T-cell (primary cell): ENCODE measurements around the gene KATNIP. TPM values are rescaled to one million over a fixed set of nuclear protein-coding genes. Genes with fewer than 3 reads are reported as not detected.

Source experiments
- ATAC-seq, 4 experiments: fragments of 200-7000 bp in 3 of 4; fragments of 150-1000 bp in 1 of 4; cut with Tn5 transposase; replicated peaks in 1 of 4; 1 replicate in 3 of 4; 2 replicates in 1 of 4; pipeline ENCODE4 v1.10.0; 2021; ENCODE audit warnings: moderate library complexity in 3 of 4, mild to moderate bottlenecking in 2 of 4, moderate number of reproducible peaks in 1 of 4
- CTCF ChIA-PET, 2 donors: fragments of 300-600 bp; sonication (Branson Sonifier 250); formaldehyde crosslinking; loops; one replicate each; lab custom pipeline; 2022; ENCODE audit warnings: antibody characterized with exemption in 2 of 2; lab: Charles Lee
- POLR2A ChIA-PET, 2 donors: fragments of 300-600 bp; sonication (Branson Sonifier 250); formaldehyde crosslinking; loops; one replicate each; lab custom pipeline; 2022; ENCODE audit warnings: antibody characterized with exemption in 2 of 2; lab: Charles Lee
- DNase-seq, 35 experiments: peaks; one replicate each; pipeline versions ENCODE4 v3.0.0 to v3.0.0-alpha.2; 2013 to 2023
- H3K27ac ChIP-seq: one replicate; pipeline ENCODE4 v1.5.1; 2013; ENCODE audit warnings: low read length
- H3K27me3 ChIP-seq, 2 experiments: replicated peaks in 1 of 2; 1 replicate in 1 of 2; 2 replicates in 1 of 2; pipeline versions ENCODE4 v1.6.1 to v1.7.0; 2013; ENCODE audit warnings: low read length in 1 of 2, mixed read lengths in 1 of 2; ENCODE audit not compliant: control insufficient read depth in 2 of 2, insufficient read depth in 2 of 2; ENCODE audit errors: extremely low read depth in 1 of 2
- H3K36me3 ChIP-seq, 2 donors: 1 replicate in 1 of 2; 2 replicates in 1 of 2; pipeline versions ENCODE4 v1.6.1 to v1.7.0; 2013; ENCODE audit warnings: low read length in 1 of 2; ENCODE audit not compliant: control insufficient read depth in 2 of 2, insufficient read depth in 1 of 2; ENCODE audit errors: extremely low read depth in 1 of 2
- H3K4me1 ChIP-seq, 2 experiments: 1 replicate in 1 of 2; 2 replicates in 1 of 2; pipeline versions ENCODE4 v1.6.1 to v1.7.0; 2013; ENCODE audit warnings: low read length in 2 of 2, mixed read lengths in 1 of 2; ENCODE audit not compliant: insufficient read depth in 2 of 2, control insufficient read depth in 1 of 2; ENCODE audit errors: extremely low read depth in 1 of 2
- H3K4me3 ChIP-seq, 2 donors: 1 replicate in 1 of 2; 2 replicates in 1 of 2; pipeline versions ENCODE4 v1.5.1 to v1.7.0; 2013; ENCODE audit warnings: mild to moderate bottlenecking in 2 of 2, low read length in 1 of 2, moderate library complexity in 1 of 2; ENCODE audit not compliant: control insufficient read depth in 1 of 2; ENCODE audit errors: extremely low read depth in 1 of 2
- H3K9me3 ChIP-seq: 2 replicates; pipeline ENCODE4 v1.7.0; 2013
- H3K27ac Mint-ChIP-seq, 2 donors: one replicate each; pipeline ENCODE4 v1.8.0; 2020 to 2021; ENCODE audit warnings: mild to moderate bottlenecking in 2 of 2, mixed read lengths in 2 of 2
- H3K27me3 Mint-ChIP-seq, 2 donors: one replicate each; pipeline ENCODE4 v1.8.0; 2021 to 2022; ENCODE audit warnings: mixed read lengths in 2 of 2
- H3K36me3 Mint-ChIP-seq: one replicate; pipeline ENCODE4 v1.8.0; 2021; ENCODE audit warnings: mixed read lengths
- H3K4me1 Mint-ChIP-seq, 3 donors: one replicate each; pipeline ENCODE4 v1.8.0; 2020 to 2022; ENCODE audit warnings: mixed read lengths in 3 of 3, mild to moderate bottlenecking in 1 of 3
- H3K4me3 Mint-ChIP-seq, 3 donors: one replicate each; pipeline ENCODE4 v1.8.0; 2020 to 2022; ENCODE audit warnings: mild to moderate bottlenecking in 3 of 3, mixed read lengths in 3 of 3, moderate library complexity in 3 of 3
- H3K9me3 Mint-ChIP-seq, 3 donors: one replicate each; pipeline ENCODE4 v1.8.0; 2020 to 2022; ENCODE audit warnings: mixed read lengths in 3 of 3
- WGBS: methylation state at CpG from one replicate; pipeline ENCODE4 v1.1.5; 2013; ENCODE audit warnings: missing lambda C conversion rate; ENCODE audit not compliant: insufficient coverage; 5-methylcytosine and 5-hydroxymethylcytosine counted together
- total RNA-seq, 35 experiments: library from RNA in 6 of 35; stranded (reverse) in 6 of 35; fragments of 120-200 nt in 1 of 35; gene quantifications; one replicate each; pipeline versions ENCODE4 v1.2.1 to v1.2.4 and lab custom pipeline; 2013 to 2026

Gene KATNIP
- total RNA-seq, 5 donors from 2014 or later (not counting 1 experiment from before 2014, with no cell fraction given), result 14.6 to 26.8 (median 18.7) TPM

DNA sequence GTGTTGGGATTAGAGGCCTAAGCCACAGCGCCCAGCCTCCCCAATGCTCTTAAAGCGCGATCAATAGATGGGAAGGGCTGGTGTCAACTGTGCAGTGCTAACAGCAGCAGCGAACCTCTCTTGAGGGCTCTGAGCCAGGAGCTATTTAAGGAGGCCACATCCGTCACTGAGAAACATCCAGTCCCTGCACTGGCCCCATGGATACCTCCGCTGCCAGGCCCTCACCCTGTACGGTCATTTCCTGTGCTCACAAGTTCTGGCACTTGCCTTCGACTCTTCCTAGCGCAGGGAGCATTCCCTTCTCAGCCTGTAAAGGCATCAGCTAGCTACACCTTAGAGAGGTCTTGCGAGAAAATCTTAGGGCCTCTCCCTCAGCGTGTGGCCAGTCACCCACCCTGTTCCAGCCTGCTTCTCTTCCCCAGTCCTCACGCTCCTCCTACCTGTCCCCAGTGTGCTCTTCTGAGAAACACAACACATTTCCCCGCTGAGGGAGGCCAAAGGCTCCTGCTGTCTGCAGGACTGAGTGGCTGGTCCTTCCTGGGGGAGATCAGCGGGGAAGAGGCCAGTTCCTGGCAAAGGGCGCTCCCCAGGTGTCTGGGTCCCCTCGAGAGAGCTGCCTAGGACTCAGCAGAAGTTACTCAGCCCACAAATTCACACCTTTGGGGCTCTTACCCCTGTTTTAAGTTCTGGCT, 28.8 kb upstream of the KATNIP start:
- ATAC-seq (no peak), DNase-seq (no peak)
- H3K27ac Mint-ChIP-seq, result no peak overlapping the region
- CTCF ChIA-PET, result no interaction called here
- Histone ChIP-seq H3K4me3 (no peak overlapping the region), H3K27me3 (no peaks in the 10 kb centered on the region), H3K36me3 (peaks cover 4 to 71% of the 10 kb centered on the region in 2 donors), H3K4me1 (no peaks in the 10 kb centered on the region), H3K27ac (no peak overlapping the region), H3K9me3 (no peaks in the 10 kb centered on the region)
- no peak overlapping the region for H3K4me3 Mint-ChIP-seq
- no peaks in the 10 kb centered on the region for H3K27me3 Mint-ChIP-seq
- no peaks in the 10 kb centered on the region for H3K4me1 Mint-ChIP-seq
- H3K9me3 Mint-ChIP-seq, result no peaks in the 10 kb centered on the region
- peaks cover 68% of the 10 kb centered on the region for H3K36me3 Mint-ChIP-seq
- 91% methylated on average over 16 of the region's 16 CpGs for WGBS
- POLR2A ChIA-PET, result no interaction called here

- no peak overlapping the region for H3K27ac Mint-ChIP-seq
- no peaks in the 10 kb centered on the region for H3K9me3 Mint-ChIP-seq
- ATAC-seq, result no peak
These were observed 27.7 kb upstream of the KATNIP start for GRCh38 chr16:27522173-27522707.

GRCh38 chr16:27526180-27526579, 23.8 kb upstream of the KATNIP start:
- no peak for ATAC-seq
- CTCF ChIA-PET, result no interaction called here
- no peak for DNase-seq
- no peak overlapping the region for H3K27ac Mint-ChIP-seq
- Histone ChIP-seq H3K27me3 (no peaks in the 10 kb centered on the region), H3K9me3 (no peaks in the 10 kb centered on the region), H3K4me1 (no peaks in the 10 kb centered on the region), H3K27ac (no peak overlapping the region), H3K36me3 (peaks cover 16 to 82% of the 10 kb centered on the region in 2 donors), H3K4me3 (no peak overlapping the region)
- H3K9me3 Mint-ChIP-seq, result no peaks in the 10 kb centered on the region
- H3K36me3 Mint-ChIP-seq, result peaks cover 76% of the 10 kb centered on the region
- POLR2A ChIA-PET, result no interaction called here
- 91% methylated on average over 5 of the region's 6 CpGs for WGBS
- H3K27me3 Mint-ChIP-seq, result no peaks in the 10 kb centered on the region
- H3K4me1 Mint-ChIP-seq, result peaks cover 0 to 1% (median 0%) of the 10 kb centered on the region in 3 donors
- H3K4me3 Mint-ChIP-seq, result no peak overlapping the region

More at GRCh38 chr16:27522173-27522707, 27.7 kb upstream of the KATNIP start:
- no peak overlapping the region for H3K27ac ChIP-seq
- ChIA-PET POLR2A (no interaction called here), CTCF (interaction anchor here in 1 of 2 donors (0.6 kb wide), 1 partner anchor 107 kb away, joined by 4 read pairs; no protein-coding TSS in a partner anchor)
- peaks cover 71% of the 10 kb centered on the region for H3K36me3 Mint-ChIP-seq
- H3K4me1 Mint-ChIP-seq, result no peaks in the 10 kb centered on the region
- H3K4me3 Mint-ChIP-seq, result no peak overlapping the region
- no peaks in the 10 kb centered on the region for H3K9me3 ChIP-seq
- peaks cover 13 to 73% of the 10 kb centered on the region in 2 donors for H3K36me3 ChIP-seq
- DNase-seq, result no peak
- 100% methylated on average over 1 of the region's 6 CpGs for WGBS
- no peaks in the 10 kb centered on the region for H3K4me1 ChIP-seq
- H3K4me3 ChIP-seq, result no peak overlapping the region
- no peaks in the 10 kb centered on the region for H3K27me3 Mint-ChIP-seq
- H3K27me3 ChIP-seq, result no peaks in the 10 kb centered on the region

GRCh38 chr16:27528294-27528693, 21.6 kb upstream of the KATNIP start:
- ChIA-PET POLR2A (interaction anchor here in 1 of 2 donors (0.6 kb wide), 1 partner anchor 206 kb away, joined by 3 read pairs; no protein-coding TSS in a partner anchor), CTCF (no interaction called here)
- WGBS, result no CpG with 5 or more reads among the region's 4 CpGs
- Mint-ChIP-seq H3K4me1 (peaks cover 0 to 4% (median 0%) of the 10 kb centered on the region in 3 donors), H3K27ac (no peak overlapping the region), H3K36me3 (peaks cover 76% of the 10 kb centered on the region), H3K27me3 (no peaks in the 10 kb centered on the region), H3K4me3 (no peak overlapping the region), H3K9me3 (no peaks in the 10 kb centered on the region)
- ATAC-seq (no peak), DNase-seq (no peak)
- Histone ChIP-seq H3K9me3 (no peaks in the 10 kb centered on the region), H3K27me3 (no peaks in the 10 kb centered on the region), H3K27ac (no peak overlapping the region), H3K4me1 (no peaks in the 10 kb centered on the region), H3K36me3 (peaks cover 23 to 90% of the 10 kb centered on the region in 2 donors), H3K4me3 (no peak overlapping the region)

- Mint-ChIP-seq H3K4me1 (peaks cover 0 to 4% (median 0%) of the 10 kb centered on the region in 3 donors), H3K27ac (no peak overlapping the region), H3K9me3 (no peaks in the 10 kb centered on the region), H3K36me3 (peaks cover 80% of the 10 kb centered on the region), H3K27me3 (no peaks in the 10 kb centered on the region), H3K4me3 (no peak overlapping the region)
- Histone ChIP-seq H3K27ac (no peak overlapping the region), H3K36me3 (peaks cover 25 to 86% of the 10 kb centered on the region in 2 donors), H3K4me1 (no peaks in the 10 kb centered on the region), H3K9me3 (no peaks in the 10 kb centered on the region), H3K4me3 (no peak overlapping the region), H3K27me3 (no peaks in the 10 kb centered on the region)
- 100% methylated on average over 2 of the region's 6 CpGs for WGBS
- DNase-seq, result no peak
- CTCF ChIA-PET, result no interaction called here
- no peak for ATAC-seq
- POLR2A ChIA-PET, result no interaction called here
These were observed 20.0 kb upstream of the KATNIP start for GRCh38 chr16:27529962-27530361.

DNA sequence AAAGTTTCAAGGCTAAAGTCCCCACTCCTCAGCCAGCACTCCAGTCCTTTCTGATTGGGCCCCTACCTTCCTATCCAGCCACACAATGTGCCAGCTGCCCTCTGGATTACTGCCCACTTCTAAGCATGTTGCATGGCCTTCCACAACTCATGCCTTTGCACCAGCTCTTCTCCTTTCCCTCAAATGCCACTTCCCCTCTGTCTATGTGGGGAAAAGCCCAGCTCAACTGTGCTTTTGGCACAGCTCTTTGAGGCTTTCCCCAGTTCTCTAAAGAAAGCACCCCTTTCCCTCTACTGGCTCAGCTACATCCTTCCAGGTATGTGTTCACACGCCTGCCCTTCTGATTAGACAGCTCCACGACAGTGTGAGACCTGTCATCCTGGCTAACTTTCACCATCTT, 18.8 kb upstream of the KATNIP start:
- CTCF ChIA-PET, result no interaction called here
- peaks cover 80% of the 10 kb centered on the region for H3K36me3 Mint-ChIP-seq
- DNase-seq (no peak), ATAC-seq (no peak)
- Histone ChIP-seq H3K36me3 (peaks cover 24 to 81% of the 10 kb centered on the region in 2 donors), H3K9me3 (no peaks in the 10 kb centered on the region), H3K4me3 (no peak overlapping the region), H3K27ac (no peak overlapping the region), H3K4me1 (no peaks in the 10 kb centered on the region), H3K27me3 (no peaks in the 10 kb centered on the region)
- H3K4me3 Mint-ChIP-seq, result no peak overlapping the region
- POLR2A ChIA-PET, result no interaction called here
- H3K27me3 Mint-ChIP-seq, result no peaks in the 10 kb centered on the region
- no CpG with 5 or more reads among the region's 2 CpGs for WGBS
- H3K27ac Mint-ChIP-seq, result no peak overlapping the region
- H3K9me3 Mint-ChIP-seq, result no peaks in the 10 kb centered on the region
- peaks cover 0 to 4% (median 0%) of the 10 kb centered on the region in 3 donors for H3K4me1 Mint-ChIP-seq
